Inferior parietal cortex (tissue), 1 donor: ENCODE measurements around the gene RTN4RL1.

Source experiments
- DNase-seq: peaks from one replicate; pipeline ENCODE4 v3.0.0-alpha.2; 2016; ENCODE audit errors: extremely low spot score

Gene RTN4RL1

GRCh38 chr17:1977583-1978395 is 47.3 kb downstream of the RTN4RL1 start:
- DNase-seq: no peak

GRCh38 chr17:1976683-1977064 is 48.5 kb downstream of the RTN4RL1 start:
- no peak for DNase-seq

GRCh38 chr17:1976000-1976682 is 49.0 kb downstream of the RTN4RL1 start:
- no peak for DNase-seq

GRCh38 chr17:1975573-1975972 is 49.6 kb downstream of the RTN4RL1 start:
- DNase-seq: no peak

- DNase-seq: no peak
These were observed 52.5 kb downstream of the RTN4RL1 start for GRCh38 chr17:1972487-1973160.

GRCh38 chr17:1970843-1971384 is 54.2 kb downstream of the RTN4RL1 start:
- no peak for DNase-seq

GRCh38 chr17:1969712-1970111 is 55.4 kb downstream of the RTN4RL1 start:
- no peak for DNase-seq

DNA sequence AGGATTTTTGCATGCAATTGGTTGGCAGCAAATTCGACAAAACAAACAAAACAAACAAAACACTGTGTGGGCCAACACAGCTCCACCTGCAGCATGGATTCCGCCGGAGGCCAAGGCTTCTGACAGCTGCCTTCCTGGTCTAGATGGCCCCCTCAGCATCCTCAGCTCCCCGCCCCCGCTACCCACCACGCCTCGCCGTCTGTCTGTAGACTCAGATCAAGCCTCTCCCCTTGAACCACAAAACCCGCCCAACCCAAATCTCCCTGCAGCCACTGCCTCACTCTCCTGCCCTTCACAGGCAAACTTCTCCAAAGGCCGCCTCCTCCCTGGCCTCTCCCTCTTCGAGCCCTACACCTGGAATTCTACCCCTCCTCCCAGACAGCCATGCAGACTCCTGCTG is 57.9 kb downstream of the RTN4RL1 start:
- no peak for DNase-seq

DNA sequence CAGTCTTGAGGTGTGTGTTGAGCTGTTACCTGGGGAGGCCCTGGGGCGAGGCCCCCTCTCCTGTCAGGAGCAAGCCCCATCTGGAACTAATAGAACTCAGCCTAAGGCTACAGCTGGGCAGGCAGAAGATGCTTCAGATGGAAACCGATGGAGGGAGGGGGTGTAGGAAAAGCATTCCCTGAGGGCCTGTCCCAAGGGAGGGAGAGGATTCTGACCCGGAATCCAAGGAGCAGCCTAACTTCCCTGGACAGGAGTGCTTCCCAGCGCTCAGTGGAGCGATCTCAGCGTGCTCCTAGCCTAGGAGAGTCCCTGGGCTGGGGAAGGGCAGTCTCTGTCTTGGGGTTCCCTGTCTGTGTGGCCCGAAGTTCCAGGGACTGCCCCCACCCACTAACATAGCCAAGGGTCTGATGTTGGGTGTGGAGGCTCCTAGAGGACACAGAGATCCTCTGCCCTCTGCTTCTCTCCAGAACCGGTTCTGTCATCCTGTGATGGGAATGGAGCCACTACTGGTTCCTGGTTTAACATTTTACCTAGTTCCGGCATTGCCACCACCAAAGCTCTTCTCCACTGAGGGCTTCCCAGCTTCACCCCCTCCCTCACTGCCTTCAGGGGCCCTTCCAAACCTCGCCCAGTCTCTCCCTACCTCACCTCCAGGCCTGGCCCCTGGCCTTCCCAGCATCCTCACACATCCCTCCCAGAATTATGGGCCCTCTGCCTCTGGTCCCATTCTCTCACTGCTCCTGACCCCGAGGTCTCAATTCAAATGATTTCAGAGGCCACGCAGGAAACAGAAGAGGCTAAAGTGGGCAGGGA is 58.7 kb downstream of the RTN4RL1 start:
- DNase-seq: no peak

DNA sequence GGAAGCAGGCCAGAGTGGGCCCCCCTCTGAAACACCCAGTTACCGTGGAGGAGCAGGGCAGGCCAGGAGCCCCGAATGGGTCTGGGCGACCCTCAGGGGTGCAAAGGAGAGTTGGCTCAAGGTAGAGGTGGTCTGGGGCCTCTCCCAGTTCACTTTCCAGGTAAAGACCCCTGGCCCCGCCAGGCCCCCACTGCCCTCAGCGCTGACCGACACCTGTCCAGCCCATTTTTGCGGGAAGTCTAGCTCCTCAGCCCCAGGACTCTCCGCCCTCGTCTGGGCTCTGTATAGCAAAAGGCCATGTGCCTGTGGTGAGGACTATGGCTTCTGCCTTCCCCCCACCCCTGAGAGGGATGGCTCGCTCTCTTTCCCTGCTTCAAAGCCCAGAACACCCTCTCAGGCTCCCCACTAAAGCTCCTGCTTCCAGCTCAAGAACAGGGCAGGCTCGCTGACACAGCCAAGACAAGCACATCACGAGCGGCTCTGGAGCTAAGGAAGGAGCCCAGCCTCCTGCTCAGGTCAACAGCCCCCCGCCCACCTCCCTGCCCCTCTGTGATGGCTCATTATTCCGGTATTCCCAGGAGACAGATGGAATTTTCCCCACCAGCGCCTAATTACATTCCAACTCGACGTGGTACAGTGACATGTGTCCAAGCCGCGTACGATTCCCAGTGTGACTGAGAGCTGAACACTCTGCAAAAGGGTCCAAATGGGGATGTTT is 59.4 kb downstream of the RTN4RL1 start:
- DNase-seq: no peak

GRCh38 chr17:1963250-1963649 is 61.9 kb downstream of the RTN4RL1 start:
- no peak for DNase-seq

- DNase-seq: no peak
These were observed 63.9 kb downstream of the RTN4RL1 start for GRCh38 chr17:1961189-1961588.

DNA sequence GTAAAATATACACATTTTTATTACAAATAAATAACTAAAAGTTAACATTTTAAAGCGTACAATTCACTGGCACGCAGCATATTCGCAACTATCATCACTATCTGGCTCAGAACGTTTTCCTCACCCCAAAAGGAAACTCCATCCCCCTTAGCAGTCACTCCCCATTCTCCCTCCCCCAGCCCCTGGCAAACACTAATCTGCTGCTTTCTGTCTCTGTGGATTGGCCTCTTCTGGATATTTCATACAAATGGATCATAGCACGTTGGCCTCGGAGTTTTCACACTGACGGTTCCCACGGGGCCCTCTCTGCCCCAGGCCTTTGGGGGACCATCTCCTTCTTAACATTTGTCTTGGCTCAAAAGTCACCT is 64.6 kb downstream of the RTN4RL1 start:
- DNase-seq: no peak

DNA sequence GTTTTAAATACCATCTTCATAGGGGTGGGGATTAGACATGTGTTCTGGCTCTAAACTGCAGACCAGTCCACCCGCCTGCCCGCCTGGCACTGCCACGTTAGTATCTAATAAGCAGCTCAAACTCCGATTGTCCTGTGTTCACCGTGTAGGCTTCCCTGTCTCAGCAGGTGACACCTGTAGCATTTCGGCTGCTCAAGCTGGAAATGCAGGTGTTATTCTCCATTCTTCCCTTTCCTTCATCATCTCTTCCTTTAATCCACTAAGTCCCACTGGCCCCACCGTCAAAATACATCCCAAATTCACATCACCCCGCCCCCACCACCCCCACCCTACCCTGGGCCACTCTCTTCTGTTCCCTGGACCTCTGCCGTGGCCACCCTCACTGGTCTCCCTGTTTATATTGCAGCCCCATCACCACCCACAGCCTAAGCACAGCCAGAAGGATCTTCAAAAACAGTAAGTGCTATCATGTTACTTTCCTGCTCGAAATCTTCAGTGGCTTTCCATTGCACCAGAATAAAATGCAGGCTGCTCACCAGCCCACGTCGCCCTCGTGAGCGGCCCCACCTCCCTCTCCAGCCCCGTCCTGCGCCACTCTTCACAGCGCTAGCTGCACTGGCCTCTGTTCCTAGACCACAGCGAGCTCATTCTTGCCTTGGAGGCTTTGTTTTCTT is 65.1 kb downstream of the RTN4RL1 start:
- no peak for DNase-seq

DNA sequence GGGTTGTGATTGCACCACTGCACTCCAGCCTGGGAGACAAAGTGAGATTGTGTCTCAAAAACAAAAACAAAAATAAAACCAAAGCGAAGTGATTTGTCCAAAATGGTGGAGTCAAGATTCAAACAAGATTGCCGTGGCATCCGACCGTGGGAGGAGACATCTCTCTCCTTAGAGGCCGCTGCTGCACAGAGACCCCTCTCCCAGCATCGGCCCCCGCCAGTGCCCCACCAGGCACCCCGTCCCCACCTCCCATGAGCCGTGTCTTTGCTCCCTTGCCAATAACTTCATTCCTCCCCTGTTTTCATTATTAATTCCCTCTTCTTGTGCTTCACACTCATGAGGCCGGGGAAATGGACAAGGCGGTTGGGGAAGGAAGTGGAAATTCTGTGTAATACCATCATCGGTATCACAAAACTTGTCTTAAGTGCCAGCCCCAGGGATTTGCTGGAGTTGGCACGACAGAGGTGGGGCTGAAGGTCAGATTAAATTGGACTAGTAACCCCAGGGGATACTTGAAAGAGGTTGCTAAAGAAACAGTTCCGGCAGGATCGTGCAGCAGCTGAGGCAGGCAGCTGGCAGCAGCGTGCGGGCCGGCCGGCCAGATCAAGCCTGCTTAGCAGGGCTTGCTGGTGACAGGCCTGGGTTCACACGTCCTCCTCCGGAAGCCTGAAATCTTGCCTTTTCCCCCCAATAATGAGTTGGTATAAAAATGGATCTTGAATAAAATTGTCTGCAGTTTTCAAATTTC is 66.8 kb downstream of the RTN4RL1 start:
- DNase-seq: no peak

DNA sequence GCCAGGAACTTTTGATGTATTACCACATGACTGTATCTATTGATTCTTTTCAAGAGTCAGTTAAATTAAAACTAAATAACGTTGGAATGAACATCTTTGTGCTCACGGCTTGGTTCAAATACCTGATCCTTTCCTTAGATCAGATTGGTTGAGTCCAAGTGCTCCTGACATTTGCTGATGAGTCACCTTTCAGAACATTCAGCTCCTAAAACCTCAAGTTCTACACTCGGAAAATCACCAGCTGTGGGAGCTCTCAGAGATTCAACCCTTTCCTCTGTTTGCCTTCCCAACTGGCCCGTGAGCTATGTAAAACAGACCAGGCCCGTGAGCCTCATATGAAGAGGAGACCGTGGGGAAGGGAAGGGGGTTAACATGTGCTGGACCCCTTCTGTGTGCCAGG is 68.1 kb downstream of the RTN4RL1 start:
- no peak for DNase-seq

DNA sequence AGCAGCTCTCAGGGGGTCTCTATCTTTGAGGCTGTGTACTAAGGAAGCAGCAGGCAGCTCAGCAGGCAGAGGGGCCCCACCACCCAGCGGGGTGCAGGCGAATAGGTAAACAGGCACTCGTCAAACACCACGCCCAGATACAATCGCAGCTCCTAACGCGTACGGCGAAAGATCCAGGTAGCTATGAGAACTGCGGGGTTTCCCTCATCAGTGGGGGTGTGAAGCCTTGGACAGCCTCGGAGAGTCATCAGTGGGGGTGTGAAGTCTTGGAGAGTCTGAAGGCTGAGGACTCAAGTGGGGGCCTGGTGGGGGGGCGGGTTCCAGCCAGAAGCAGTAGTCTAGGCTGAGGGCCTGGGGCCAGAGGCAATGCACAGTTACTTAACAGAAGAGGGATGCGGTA is 69.0 kb downstream of the RTN4RL1 start:
- DNase-seq: no peak

GRCh38 chr17:1953831-1954230 is 71.3 kb downstream of the RTN4RL1 start:
- no peak for DNase-seq

DNA sequence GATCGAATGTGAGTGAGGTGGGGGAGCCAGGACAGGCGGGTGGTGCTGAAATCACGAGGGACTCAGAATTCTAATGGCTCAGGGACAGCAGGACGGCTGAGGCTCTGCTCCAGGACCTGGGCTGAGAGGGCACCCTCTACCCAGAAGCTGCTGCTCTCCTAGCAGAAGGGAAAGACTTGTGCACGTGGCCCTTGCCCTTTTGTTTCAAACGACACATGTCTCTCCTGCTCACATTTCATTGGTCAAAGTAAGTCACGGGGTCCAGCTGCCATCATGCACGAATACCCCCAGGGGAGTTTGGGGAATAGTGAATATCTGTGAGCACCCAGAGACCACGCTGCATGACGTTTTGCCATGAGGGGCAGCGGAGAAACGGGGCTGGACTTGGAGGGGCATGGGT is 73.2 kb downstream of the RTN4RL1 start:
- DNase-seq: no peak

GRCh38 chr17:1949754-1950153 is 75.4 kb downstream of the RTN4RL1 start:
- DNase-seq: no peak
